GM19438 (cell line): ENCODE measurements around the gene GBX1.
A peak's percentile ranks its signal among the peaks of the same experiment; 100 is the strongest.

ENCODE experiments used
- ATAC-seq: cut with Tn5 transposase; IDR thresholded peaks from one replicate; pipeline ENCODE4 v1.9.1; 2021; ENCODE audit warnings: low read depth; ENCODE audit not compliant: unreplicated experiment

The GBX1 gene

GRCh38 chr7:151129117-151129959 is 38.2 kb downstream of the GBX1 start:
- no peak for ATAC-seq

DNA sequence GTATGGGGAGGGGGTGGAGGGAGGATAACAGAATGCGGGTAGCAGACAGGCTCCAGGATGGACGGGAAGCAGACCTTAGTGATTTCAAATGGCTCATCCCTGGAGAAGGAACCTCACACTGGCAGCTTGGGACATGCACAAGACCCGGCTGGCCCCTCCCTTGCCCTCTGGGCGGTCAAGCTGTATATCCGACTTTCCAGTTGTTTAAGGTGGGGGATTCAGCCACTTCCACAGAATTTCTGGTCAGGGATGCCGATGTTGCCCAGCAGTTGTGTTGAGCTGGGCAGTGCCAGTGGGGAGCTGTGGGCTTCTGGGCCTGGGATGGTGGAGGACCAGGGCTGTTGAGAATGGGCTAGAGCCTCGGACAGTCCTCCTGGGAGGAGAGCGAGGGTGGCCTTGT is 38.8 kb downstream of the GBX1 start:
- ATAC-seq: no peak

GRCh38 chr7:151128144-151128543 is 39.4 kb downstream of the GBX1 start:
- ATAC-seq: no peak

GRCh38 chr7:151126491-151127137 is 40.9 kb downstream of the GBX1 start:
- no peak for ATAC-seq

- no peak for ATAC-seq
Observed at GRCh38 chr7:151125846-151126481, 41.5 kb downstream of the GBX1 start.

- no peak for ATAC-seq
Observed at GRCh38 chr7:151125470-151125845, 42.0 kb downstream of the GBX1 start.

DNA sequence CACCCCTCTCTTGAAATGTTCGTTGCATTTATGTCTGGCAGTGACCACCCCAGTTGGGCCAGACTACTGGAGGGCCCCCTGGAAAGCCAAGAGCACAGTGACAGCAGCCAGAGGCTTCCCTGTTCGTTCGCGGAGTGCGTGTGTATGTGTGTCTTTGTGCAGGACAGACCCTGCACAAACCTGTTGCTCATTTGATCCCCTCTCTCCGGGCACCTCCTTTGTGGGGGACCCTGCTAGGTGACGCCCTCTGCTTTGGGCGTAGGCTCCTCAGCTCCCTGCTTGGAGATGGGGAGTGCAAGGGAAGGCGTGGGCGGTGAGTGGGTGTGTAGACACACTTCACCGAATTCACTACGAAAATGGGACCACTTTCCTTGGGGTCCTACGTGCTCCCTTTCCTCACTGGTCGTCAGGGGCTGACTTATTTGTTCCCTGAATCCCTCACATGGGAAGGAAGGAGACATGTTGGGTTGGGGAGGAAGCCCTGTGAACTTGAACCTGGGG is 42.5 kb downstream of the GBX1 start:
- ATAC-seq: no peak

DNA sequence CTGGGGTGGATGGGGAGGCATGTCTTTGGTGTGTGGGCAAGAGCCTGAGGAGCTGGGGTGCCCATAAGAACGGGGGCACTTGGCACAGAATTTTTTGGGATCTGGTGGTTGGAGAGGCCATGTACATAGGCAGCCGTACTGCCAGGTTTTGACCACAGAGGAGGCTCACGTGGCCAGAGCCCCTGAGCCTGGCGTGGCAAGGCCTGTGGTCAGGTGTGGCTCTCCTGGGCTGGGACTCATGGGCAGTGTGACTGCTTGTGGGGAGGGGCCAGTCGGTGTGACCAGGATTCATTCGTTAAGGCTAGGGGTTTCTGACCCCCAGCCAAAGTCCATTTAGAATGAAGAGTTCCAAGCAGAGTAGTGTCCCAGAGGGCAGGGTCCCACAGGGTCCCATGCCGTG is 43.0 kb downstream of the GBX1 start:
- no peak for ATAC-seq

GRCh38 chr7:151123822-151124464 is 43.6 kb downstream of the GBX1 start:
- ATAC-seq: peak; percentile 92

GRCh38 chr7:151123158-151123821 is 44.2 kb downstream of the GBX1 start:
- ATAC-seq: no peak

- ATAC-seq: no peak
Observed at GRCh38 chr7:151122796-151123157, 44.7 kb downstream of the GBX1 start.

DNA sequence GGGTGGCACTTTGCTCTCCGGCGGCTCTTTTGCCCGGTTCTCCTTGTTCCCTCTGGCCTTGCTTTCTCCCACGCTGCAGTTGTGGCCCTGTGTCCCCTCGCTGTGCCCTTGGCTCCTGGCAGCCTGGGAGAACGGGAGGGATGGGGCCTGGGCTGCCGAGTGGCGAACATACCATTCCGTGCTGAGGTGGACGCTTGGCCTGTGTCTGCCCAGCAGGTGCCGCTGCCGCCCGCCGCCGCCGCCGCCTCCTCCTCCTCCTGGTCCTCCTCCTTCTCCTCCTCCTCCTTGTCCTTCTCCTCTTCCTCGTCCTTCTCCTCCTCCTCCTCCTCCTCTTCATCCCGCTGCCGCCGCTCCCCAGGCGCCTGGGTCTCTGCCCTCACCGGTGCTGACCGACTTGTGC is 45.2 kb downstream of the GBX1 start:
- ATAC-seq: no peak

DNA sequence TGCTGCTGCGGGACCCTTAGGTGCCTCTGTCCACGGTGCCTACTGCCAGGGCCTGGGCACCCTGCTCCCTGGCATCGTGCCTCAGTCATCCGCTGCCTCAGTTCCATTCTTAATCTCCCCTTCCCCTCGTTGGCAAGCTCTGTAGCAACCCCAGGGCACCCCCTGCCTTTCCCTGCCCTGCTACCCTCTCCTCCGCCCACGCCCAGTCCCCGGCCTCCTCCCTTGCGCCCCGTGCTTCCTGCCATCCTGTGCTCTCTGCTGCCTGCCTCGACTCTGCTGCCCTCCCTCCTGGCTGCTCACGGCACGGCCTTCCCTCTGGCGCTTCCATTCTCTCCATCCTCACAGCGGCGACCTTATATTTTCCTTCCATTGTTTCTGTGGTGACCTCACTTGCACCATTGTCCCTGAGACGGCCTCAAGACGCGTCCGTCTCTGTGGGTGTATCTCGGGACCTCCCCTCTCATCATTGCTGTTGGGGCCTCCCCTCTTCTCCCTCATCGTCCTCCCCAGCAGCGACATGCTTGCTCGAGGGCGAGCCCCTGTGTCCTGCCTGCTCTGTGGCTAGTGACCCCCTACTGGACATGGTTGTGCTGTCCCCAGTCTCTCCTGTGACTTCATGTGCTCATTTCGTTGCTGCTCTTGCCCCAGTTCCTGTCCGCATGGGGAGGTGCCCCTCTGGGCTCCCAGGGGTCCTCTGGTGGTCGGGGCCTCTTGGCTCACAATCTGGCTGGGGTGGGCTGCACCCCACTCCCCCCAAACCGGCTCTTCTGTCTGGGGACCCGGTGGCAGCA is 45.9 kb downstream of the GBX1 start:
- ATAC-seq: no peak

DNA sequence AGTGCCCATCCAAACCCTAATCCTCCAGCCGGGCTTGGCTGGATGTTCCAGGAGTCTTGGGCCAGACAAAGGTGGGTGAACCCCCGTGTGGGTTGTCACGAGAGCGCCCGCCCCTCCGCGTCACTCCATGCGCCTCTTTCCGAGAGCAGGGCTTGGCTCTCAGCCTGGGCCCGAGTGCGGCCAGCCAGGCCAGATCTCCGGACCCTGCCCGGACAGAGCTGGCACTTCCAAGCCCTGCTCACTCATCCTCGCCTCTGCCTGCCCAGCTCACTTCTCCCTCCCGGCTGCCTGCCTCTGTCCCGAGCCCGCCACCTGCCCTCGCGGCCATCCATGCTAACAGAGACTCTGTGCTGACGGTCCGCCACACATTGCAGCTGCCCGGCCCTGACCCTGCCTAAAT is 46.6 kb downstream of the GBX1 start:
- no peak for ATAC-seq

- ATAC-seq: no peak
Observed at GRCh38 chr7:151119902-151120301, 47.6 kb downstream of the GBX1 start.

DNA sequence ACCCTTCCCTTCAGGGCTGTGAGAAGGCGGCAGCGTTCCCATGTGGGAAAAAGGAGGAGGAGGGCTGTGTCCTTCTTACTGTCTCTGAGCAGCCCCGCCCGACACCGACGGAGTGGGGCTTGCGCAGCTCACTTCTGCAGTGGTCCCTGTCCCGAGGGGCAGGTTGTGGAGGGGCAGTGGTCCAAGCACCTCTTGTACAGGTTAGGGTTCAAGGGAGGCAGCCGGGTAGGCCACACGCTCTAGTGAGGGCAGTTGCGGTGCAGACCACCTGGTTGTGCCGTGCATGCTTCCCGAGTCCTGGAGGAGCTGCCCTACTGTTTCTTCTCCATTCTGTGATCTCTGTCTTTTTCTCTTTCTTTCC is 48.5 kb downstream of the GBX1 start:
- ATAC-seq: no peak

DNA sequence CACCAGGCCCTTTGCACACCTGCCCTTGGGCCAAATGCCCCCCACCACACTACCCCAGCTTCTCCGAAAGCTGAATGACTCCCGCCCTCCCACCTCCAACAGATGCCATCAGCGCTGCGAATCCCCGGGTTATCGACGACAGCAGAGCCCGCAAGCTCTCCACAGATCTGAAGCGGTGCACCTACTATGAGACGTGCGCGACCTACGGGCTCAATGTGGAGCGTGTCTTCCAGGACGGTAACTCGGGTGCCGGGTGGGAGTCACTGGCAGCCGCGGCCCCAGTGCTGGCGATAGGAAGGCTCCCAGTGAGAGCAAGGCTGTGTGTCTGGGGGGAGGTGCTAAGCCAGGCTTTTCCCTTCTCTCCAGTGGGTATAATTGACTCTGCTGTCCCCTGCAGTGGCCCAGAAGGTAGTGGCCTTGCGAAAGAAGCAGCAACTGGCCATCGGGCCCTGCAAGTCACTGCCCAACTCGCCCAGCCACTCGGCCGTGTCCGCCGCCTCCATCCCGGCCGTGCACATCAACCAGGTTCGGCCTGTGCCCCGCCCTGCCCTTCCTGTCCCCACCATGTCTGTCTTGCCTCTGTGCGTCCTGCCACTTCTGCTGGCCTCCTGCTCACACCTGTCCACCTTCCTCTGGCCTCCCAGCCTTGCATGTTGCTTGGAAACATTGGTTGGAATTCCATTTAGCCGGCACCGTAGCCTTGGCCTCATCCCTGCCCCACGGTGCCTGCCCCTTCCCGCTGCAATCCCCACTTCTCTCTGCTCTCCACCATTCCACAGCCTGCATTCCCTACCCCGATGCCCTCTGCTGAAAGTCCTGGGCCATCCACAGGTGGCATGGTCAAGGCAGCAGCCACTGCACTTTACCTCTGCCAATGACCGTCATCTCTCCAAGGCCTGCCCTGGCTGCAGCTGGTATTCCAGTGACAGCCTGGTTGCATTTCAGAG is 49.1 kb downstream of the GBX1 start:
- ATAC-seq: no peak

- no peak for ATAC-seq
Observed at GRCh38 chr7:151117565-151117964, 49.9 kb downstream of the GBX1 start.
